ENCODE results near the gene LSM14A.

The LSM14A gene

DNA sequence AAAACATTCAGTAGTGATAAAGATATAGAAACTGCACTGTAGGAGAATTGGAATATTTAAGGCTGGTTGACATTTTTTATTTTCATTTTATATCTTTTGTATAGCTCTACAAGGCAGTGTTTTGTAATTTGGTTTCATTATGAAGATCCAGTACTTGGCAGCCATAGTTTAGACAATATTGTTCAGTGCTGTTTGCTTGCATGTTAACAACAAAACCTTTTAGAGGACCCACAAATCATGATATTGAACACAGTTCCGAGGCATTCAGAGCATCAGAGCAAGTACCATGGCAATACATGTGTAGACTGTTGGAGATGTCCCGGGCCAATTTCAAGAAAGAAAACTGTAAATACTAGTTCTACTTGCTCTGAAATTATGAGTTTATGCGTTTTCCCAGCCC, 56.5 kb downstream of the LSM14A start:
- in situ Hi-C loops (cut with MboI; ENCODE audit: low sequenced_read_pairs, unreplicated experiment): no loop called here
- DNase-seq (ENCODE audit: low spot score): no peak
- TF ChIP-seq, protein P1, sequence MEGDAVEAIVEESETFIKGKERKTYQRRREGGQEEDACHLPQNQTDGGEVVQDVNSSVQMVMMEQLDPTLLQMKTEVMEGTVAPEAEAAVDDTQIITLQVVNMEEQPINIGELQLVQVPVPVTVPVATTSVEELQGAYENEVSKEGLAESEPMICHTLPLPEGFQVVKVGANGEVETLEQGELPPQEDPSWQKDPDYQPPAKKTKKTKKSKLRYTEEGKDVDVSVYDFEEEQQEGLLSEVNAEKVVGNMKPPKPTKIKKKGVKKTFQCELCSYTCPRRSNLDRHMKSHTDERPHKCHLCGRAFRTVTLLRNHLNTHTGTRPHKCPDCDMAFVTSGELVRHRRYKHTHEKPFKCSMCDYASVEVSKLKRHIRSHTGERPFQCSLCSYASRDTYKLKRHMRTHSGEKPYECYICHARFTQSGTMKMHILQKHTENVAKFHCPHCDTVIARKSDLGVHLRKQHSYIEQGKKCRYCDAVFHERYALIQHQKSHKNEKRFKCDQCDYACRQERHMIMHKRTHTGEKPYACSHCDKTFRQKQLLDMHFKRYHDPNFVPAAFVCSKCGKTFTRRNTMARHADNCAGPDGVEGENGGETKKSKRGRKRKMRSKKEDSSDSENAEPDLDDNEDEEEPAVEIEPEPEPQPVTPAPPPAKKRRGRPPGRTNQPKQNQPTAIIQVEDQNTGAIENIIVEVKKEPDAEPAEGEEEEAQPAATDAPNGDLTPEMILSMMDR (IDR thresholded peaks at IDR 0.05; ENCODE audit: borderline replicate concordance, control extremely low read depth, extremely low read depth, insufficient read depth, missing control alignments): no peak

DNA sequence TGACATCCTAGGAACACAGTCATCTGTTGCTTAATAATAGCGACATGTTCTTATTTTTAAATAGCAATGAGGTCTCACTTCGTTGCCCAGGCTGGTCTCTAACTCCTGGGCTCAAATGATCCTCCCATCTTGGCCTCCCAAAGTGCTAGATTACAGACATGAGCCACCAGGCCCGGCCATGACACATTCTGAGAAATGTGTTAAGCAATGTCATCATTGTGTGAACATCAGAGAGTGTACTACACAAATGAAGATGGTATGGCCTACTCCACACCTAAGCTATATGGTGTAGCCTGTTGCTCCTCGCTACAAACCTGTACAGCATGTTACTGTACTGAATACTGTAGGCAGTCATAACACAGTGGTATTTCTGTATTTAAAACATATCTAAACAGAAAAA, 57.4 kb downstream of the LSM14A start:
- in situ Hi-C loops (cut with MboI; ENCODE audit: low sequenced_read_pairs, unreplicated experiment): no loop called here
- DNase-seq (ENCODE audit: low spot score): no peak
- TF ChIP-seq, protein P1 (IDR thresholded peaks at IDR 0.05; ENCODE audit: borderline replicate concordance, control extremely low read depth, extremely low read depth, insufficient read depth, missing control alignments): no peak

DNA sequence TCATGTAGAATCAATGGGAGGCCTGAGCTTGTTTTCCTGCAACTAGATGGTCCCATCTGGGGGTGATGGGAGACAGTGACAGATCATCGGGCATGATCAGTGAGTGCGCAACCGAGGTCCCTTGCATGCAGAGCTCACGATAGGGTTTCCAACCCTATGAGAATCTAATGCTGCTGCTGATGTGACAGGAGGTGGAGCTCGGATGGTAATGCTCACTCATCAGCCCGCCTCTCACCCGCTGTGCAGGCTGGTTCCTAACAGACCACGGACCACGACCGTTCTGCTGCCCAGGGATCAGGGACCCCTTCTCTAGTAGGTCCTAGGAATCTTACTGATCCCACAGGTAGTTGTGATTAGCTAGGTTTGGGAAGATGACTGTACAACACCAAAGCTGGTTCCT, 58.5 kb downstream of the LSM14A start:
- DNase-seq (ENCODE audit: low spot score): no peak
- TF ChIP-seq, protein P1 (IDR thresholded peaks at IDR 0.05; ENCODE audit: borderline replicate concordance, control extremely low read depth, extremely low read depth, insufficient read depth, missing control alignments): no peak
- in situ Hi-C loops (cut with MboI; ENCODE audit: low sequenced_read_pairs, unreplicated experiment): no loop called here

DNA sequence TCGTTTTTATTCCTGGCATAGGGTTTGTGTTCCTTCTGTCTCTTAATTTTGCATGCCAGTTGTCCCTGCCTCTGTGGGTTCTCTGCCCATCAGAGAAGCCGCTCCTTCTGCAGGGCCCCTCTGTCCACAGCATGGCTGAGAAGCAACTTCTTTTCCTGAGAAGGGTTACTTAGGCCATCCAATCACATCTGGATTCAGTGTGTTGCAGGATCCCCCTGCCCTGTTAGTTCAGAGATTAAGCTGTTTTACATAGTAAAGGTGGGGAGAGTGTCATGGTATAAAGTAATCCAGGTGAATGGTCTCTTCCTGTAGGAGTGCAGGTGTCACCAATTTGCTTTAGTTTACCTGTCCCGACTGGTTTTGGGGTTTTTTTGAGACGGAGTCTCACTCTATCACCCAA, 59.1 kb downstream of the LSM14A start:
- TF ChIP-seq, protein P1 (IDR thresholded peaks at IDR 0.05; ENCODE audit: borderline replicate concordance, control extremely low read depth, extremely low read depth, insufficient read depth, missing control alignments): no peak
- in situ Hi-C loops (cut with MboI; ENCODE audit: low sequenced_read_pairs, unreplicated experiment): no loop called here
- no peak for DNase-seq (ENCODE audit: low spot score)

DNA sequence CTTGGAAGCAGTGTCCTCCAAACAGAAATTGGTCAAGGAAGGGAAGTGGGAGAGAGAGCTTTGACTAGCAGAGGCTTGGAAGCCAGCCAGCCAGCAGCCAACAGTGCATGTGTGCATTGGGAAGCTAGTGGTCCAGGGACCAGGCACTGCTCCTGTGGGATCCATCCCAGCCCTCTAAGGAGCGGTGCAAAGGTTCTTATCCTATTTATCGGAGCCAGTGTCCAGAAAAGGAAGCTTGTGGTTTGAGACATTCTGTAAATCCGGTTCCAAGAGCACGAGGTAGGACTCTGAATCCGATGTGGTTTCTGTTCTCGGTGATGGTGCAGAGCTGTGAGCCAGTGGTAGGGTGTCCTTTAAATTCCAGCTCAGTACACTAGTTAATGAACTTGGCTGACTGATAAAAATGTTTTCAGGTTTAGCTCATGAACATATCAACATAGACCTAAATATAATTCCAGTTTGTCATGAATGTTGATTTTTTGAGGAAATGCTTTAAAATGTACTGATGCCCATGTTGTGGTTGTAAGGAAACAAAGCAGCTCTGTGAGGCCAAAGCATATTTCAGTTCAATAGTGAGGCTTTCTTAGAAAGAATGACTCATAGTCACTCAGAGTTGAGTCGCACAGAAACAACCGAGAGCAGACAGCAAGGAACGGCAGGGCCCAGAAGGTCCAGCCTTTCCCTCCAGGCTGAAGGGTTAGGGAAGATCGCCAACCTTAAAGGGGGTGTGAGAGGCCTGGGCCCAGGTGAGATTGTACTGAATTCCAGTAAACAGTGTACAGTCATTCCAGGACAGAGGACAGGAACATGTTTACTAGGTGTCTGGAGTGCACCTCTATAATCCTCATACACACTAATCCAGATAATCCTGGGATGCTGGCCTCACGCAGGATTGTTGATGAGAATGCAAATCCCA, 60.5 kb downstream of the LSM14A start:
- in situ Hi-C loops (cut with MboI; ENCODE audit: low sequenced_read_pairs, unreplicated experiment): no loop called here
- TF ChIP-seq, protein P1 (IDR thresholded peaks at IDR 0.05; ENCODE audit: borderline replicate concordance, control extremely low read depth, extremely low read depth, insufficient read depth, missing control alignments): no peak
- peak; percentile 49 for DNase-seq (ENCODE audit: low spot score)

DNA sequence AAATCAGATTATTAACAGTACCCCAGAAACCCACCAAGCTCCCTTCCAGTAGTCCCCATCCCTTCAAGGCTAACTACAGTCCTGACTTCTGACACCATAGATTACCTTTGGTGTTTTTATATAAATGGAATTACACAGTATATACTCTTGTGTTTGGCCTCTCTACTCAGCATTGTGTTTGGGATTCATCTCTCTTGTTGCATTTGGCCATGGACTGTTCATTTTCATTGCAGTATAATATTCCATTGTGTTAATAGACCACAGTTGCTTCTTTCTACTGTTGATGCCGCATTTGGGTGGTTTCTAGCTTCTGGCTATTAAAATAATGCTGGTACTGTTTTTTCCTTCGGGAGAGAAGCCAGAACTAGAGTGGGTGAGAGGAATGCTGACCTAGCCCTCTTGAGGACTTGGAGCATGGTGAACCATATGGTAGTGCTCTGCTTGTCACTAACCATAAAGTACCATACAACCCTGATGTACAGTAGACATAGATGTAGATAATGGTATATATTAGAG, 63.2 kb downstream of the LSM14A start:
- in situ Hi-C loops (cut with MboI; ENCODE audit: low sequenced_read_pairs, unreplicated experiment): no loop called here
- DNase-seq (ENCODE audit: low spot score): no peak
- TF ChIP-seq, protein P1 (IDR thresholded peaks at IDR 0.05; ENCODE audit: borderline replicate concordance, control extremely low read depth, extremely low read depth, insufficient read depth, missing control alignments): no peak

Data from GM13976 (cell line).